Liver (tissue), 3 donors: ENCODE data around the gene CCDC61.

Source experiments
- EGR1 ChIP-seq, 2 donors: IDR thresholded peaks; 2 replicates each; pipeline ENCODE4 v1.6.1; 2016 to 2018; ENCODE audit warnings: antibody characterized with exemption in 2 of 2, low read depth in 2 of 2
- FOXA1 ChIP-seq: IDR thresholded peaks from 2 replicates; pipeline ENCODE4 v1.6.1; 2016; ENCODE audit warnings: antibody characterized with exemption
- GABPA ChIP-seq, 2 donors: IDR thresholded peaks in 1 of 2; conservative IDR thresholded peaks in 1 of 2; 2 replicates each; pipeline ENCODE4 v1.6.1; 2016; ENCODE audit warnings: antibody characterized with exemption in 2 of 2, mild to moderate bottlenecking in 1 of 2, moderate library complexity in 1 of 2
- HNF4A ChIP-seq, 2 donors: conservative IDR thresholded peaks; 2 replicates each; pipeline ENCODE4 v1.6.1; 2016; ENCODE audit warnings: antibody characterized with exemption in 2 of 2, mild to moderate bottlenecking in 2 of 2
- HNF4G ChIP-seq: IDR thresholded peaks from 2 replicates; pipeline ENCODE4 v1.6.1; 2016; ENCODE audit warnings: antibody characterized with exemption
- JUND ChIP-seq, 2 donors: IDR thresholded peaks; 2 replicates each; pipeline ENCODE4 v1.6.1; 2016; ENCODE audit warnings: antibody characterized with exemption in 2 of 2
- NR2F2 ChIP-seq: IDR thresholded peaks from 2 replicates; pipeline ENCODE4 v1.6.1; 2016; ENCODE audit warnings: antibody characterized with exemption
- RAD21 ChIP-seq, 2 donors: IDR thresholded peaks; 2 replicates each; pipeline ENCODE4 v1.6.1; 2016; ENCODE audit warnings: antibody characterized with exemption in 2 of 2, mild to moderate bottlenecking in 2 of 2
- SP1 ChIP-seq: IDR thresholded peaks from 2 replicates; pipeline ENCODE4 v1.6.1; 2018; ENCODE audit warnings: antibody characterized with exemption, mild to moderate bottlenecking
- TAF1 ChIP-seq: conservative IDR thresholded peaks from 2 replicates; pipeline ENCODE4 v1.6.1; 2016; ENCODE audit warnings: antibody characterized with exemption, mild to moderate bottlenecking
- TF ChIP-seq, protein P1 (sequence below): fragments of 150-350 bp; IDR thresholded peaks from 2 replicates; pipeline ENCODE4 v1.5.1; 2017; ENCODE audit warnings: improper control_type of control experiment, low read depth, low read length; ENCODE audit not compliant: missing input control
- TF ChIP-seq, protein P2 (sequence below): IDR thresholded peaks from 2 replicates; pipeline ENCODE4 v1.6.1; 2016; ENCODE audit warnings: antibody characterized with exemption, mild to moderate bottlenecking
- donor health status: healthy.
- donor health status: healthy.

GRCh38 chr19:46065486-46066071 lies 70.3 kb downstream of the CCDC61 start:
- TF ChIP-seq, protein P1, sequence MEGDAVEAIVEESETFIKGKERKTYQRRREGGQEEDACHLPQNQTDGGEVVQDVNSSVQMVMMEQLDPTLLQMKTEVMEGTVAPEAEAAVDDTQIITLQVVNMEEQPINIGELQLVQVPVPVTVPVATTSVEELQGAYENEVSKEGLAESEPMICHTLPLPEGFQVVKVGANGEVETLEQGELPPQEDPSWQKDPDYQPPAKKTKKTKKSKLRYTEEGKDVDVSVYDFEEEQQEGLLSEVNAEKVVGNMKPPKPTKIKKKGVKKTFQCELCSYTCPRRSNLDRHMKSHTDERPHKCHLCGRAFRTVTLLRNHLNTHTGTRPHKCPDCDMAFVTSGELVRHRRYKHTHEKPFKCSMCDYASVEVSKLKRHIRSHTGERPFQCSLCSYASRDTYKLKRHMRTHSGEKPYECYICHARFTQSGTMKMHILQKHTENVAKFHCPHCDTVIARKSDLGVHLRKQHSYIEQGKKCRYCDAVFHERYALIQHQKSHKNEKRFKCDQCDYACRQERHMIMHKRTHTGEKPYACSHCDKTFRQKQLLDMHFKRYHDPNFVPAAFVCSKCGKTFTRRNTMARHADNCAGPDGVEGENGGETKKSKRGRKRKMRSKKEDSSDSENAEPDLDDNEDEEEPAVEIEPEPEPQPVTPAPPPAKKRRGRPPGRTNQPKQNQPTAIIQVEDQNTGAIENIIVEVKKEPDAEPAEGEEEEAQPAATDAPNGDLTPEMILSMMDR, result no peak
- TF ChIP-seq TAF1 (no peak), FOXA1 (no peak), RAD21 (IDR thresholded peaks at IDR 0.05) (no peak), JUND (IDR thresholded peaks at IDR 0.05) (no peak), NR2F2 (no peak), EGR1 (IDR thresholded peaks at IDR 0.05; ENCODE audit: low read depth in 2 of 2) (no peak), GABPA (IDR thresholded peaks at IDR 0.05 in 1 of 2, conservative IDR thresholded peaks at IDR 0.05 in 1 of 2) (no peak), SP1 (no peak), HNF4A (conservative IDR thresholded peaks at IDR 0.05) (no peak), HNF4G (no peak)
- TF ChIP-seq, protein P2, sequence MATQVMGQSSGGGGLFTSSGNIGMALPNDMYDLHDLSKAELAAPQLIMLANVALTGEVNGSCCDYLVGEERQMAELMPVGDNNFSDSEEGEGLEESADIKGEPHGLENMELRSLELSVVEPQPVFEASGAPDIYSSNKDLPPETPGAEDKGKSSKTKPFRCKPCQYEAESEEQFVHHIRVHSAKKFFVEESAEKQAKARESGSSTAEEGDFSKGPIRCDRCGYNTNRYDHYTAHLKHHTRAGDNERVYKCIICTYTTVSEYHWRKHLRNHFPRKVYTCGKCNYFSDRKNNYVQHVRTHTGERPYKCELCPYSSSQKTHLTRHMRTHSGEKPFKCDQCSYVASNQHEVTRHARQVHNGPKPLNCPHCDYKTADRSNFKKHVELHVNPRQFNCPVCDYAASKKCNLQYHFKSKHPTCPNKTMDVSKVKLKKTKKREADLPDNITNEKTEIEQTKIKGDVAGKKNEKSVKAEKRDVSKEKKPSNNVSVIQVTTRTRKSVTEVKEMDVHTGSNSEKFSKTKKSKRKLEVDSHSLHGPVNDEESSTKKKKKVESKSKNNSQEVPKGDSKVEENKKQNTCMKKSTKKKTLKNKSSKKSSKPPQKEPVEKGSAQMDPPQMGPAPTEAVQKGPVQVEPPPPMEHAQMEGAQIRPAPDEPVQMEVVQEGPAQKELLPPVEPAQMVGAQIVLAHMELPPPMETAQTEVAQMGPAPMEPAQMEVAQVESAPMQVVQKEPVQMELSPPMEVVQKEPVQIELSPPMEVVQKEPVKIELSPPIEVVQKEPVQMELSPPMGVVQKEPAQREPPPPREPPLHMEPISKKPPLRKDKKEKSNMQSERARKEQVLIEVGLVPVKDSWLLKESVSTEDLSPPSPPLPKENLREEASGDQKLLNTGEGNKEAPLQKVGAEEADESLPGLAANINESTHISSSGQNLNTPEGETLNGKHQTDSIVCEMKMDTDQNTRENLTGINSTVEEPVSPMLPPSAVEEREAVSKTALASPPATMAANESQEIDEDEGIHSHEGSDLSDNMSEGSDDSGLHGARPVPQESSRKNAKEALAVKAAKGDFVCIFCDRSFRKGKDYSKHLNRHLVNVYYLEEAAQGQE, result no peak
